HG03280 (cell line): ENCODE measurements around the gene SLC2A5.

Experiments used
- ATAC-seq: cut with Tn5 transposase; IDR thresholded peaks from one replicate; pipeline ENCODE4 v1.9.1; 2021; ENCODE audit warnings: mild to moderate bottlenecking, moderate library complexity; ENCODE audit not compliant: unreplicated experiment

Gene SLC2A5

DNA sequence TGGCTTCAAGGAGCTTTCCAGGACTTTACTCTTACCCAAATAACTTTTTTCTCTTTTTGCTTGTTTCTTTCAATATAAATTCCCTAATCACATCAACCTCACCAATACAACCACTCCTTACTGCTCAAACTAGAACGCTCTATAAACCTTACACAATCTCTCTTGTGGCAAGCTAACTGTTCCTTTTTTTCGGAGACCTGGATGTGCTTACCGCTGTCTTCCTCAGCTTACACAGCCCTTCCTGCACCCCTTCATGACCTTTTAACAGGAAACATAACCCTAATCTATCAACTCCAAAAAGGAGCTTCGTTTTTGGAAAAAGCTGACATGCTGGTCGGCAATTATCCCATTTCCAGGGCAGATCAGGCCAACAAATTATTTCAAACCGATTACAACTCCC, 24.1 kb upstream of the SLC2A5 start:
- no peak for ATAC-seq

DNA sequence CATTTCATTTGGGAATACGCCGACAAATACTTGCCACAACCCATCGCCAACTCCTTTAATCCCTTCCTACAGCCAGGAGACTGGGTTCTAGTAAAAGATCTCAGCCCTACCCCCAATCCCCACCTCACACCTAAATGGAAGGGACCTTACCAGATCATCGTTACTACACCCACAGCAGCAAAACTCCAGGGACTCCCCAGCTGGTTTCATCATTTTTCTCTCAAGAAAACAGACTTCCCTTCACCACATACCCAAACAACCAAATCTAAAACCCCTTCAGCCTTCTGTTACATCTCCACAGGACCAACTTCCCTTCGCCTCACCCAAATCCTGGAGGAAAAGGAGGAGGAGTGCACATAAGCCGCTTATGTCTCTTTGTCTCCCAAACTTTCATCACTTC, 23.7 kb upstream of the SLC2A5 start:
- no peak for ATAC-seq

- no peak for ATAC-seq
These were observed 19.4 kb upstream of the SLC2A5 start for GRCh38 chr1:9088807-9089206.

- no peak for ATAC-seq
These were observed 18.1 kb upstream of the SLC2A5 start for GRCh38 chr1:9087411-9088125.

- no peak for ATAC-seq
These were observed 17.4 kb upstream of the SLC2A5 start for GRCh38 chr1:9086796-9087195.

DNA sequence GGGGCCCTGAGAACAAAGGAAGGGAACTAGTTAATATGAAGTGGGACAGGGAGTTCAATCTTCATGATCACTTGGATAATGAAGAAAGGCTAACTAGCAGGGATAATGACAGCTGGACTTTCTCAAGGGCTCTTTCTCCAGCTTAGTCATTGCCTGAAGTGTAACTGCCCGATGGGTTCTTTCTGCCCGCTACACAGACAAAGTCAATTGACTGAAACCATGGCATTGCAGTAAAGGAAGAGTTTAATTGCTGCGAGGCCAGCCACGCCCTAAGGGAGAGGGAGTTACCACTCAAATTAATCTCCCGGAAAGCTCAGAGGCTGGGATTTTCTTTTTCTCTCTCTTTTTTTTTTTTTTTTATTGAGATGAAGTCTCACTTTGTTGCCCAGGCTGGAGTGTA, 16.6 kb upstream of the SLC2A5 start:
- no peak for ATAC-seq

DNA sequence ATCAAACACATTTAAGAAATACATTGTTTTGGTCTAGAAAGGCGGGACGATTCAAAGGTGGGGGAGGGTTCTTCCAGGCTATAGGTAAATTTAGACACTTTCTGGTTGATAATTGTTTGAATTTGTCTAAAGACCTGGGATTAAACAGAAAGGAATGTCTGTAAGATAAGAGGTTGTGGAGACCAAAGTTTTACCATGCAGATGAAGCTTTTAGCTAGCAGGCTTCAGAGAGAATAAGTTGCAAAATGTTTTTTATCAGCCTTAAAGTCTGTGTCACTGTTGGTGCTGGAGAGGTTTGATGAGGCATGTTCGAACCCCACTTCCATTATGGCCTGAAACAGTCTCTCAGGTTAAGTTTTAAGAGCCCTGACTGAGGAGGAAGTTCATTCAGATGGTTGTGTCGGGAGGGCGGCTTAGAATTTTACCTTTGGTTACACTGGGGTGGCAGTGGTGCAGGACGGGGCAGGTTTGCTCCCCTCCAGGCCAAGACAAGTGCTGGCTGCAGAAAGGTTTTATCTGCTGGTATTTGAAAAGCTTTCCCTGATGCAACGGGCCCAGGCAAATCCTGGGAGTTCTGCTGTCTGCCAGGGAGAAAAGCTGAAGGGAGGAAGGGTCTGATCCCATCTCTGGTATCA, 16.0 kb upstream of the SLC2A5 start:
- ATAC-seq: no peak

DNA sequence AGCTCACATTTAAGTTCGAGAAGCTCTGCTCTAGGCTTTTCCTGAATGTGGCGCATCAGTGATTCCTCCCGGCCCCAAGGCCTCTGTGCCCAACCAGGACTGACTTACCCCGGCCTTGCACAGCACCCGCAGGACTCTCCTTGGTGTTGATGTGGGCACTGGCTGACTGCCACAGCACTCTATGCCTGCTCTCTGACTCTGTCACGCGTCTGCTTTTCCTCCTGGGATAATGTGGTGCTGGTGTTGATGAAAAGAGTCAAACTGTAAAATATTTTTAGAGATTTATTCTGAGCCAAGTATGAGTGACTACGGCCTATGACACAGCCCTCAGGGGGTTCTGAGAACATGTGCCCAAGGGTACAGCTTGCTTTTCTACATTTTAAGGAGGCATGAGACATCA, 15.5 kb upstream of the SLC2A5 start:
- ATAC-seq: no peak

DNA sequence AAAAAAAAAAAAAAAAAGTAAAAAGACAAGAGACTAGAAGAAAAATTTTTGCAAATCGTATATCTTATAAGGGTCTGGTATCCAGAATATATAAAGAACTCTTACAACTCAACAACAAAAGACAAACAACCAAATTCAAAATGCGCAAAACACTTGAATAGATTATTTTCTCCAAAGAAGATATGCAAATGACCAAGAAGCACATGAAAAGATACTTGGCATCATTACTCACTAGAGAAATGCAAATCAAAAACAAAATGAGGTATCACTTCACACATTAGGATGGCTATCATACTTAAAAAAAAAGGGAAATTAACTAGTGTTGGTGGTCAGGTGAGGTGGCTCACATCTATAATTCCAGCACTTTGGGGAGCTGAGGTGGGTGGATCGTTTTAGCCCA, 12.0 kb upstream of the SLC2A5 start:
- ATAC-seq: no peak

GRCh38 chr1:9080705-9081291, 11.4 kb upstream of the SLC2A5 start:
- ATAC-seq: no peak

DNA sequence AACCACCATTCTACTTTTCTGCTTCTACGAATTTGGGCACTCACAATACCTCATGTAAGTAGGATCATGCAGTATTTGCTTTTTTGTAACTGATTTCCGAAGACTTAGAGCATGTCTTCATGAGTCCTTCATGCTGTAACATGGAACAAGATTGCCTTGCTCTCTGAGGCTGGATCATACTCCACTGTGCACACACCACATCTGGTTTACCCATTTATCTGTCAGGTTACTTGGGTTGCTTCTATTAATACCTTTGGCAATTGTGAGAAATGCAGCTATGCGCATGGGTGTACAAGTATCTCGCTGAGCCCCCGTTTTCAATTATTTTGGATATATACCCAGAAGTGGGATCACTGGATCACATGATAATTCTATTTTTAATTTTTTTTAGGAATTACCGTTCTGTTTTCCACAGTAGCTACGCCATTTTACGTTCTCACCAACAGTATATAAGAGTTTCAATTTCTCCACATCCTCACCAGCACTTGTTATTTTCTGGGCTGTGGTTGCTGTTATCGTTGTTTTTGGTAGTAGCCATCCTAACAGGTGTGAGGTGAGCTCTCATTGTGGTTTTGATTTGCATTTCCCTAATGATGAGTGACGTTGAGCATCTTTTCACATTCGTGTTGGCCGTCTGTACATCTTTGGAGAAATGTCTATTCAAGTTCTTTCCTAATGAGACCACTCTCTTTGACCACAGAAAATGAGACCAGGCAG, 10.7 kb upstream of the SLC2A5 start:
- peak; percentile 43 for ATAC-seq

- no peak for ATAC-seq
These were observed 9.5 kb upstream of the SLC2A5 start for GRCh38 chr1:9078752-9079500.

DNA sequence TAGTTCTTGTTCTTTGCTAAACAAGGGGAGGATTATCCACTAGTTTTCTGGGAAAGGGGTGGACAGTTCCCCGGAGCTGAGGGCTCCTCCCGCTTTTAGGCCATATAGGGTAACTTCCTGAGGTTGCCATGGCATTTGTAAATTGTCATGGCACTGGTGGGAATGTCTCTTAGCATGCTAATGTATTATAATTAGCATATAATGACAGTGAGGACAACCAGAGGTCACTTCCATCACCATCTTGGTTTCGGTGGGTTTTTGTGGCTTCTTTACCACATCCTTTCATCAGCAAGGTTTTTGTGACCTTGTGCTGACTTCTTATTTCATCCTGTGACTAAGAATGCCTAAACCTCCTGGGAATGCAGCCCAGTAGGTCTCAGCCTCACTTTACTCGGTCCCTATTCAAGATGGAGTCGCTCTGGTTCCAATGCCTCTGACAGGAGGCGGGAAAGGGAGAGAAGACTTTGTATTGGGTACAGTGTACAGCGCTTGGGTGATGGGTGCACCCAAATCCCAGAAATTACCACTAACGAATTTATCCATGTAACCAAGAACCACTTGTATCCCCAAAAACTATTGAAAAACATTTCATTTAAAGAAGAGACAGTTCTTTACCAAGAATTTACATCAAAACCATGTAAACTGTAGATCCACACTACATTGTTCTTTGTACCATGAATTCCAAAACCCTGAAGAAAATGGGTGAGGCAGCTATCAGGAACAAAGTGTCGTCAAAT, 8.7 kb upstream of the SLC2A5 start:
- ATAC-seq: peak; percentile 36

DNA sequence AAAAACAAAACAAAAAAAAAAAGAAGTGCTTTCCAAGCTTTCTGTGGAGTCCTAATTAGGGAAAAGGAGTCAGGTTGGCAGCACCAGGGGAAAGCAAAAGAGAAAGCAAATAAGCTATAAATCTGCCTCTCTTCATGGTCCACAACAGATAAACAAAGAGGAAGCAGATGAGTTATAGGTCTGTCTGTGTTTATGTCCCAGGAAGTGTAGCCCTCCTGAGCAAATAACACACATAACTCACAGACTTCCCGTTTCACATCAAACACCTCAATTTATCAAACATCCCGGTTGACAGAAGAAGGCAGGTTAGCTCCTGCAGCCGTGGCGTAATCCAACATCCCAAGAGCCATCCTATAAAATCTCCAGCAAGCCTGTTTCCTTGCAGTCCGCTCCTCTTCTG, 5.6 kb upstream of the SLC2A5 start:
- ATAC-seq: no peak

DNA sequence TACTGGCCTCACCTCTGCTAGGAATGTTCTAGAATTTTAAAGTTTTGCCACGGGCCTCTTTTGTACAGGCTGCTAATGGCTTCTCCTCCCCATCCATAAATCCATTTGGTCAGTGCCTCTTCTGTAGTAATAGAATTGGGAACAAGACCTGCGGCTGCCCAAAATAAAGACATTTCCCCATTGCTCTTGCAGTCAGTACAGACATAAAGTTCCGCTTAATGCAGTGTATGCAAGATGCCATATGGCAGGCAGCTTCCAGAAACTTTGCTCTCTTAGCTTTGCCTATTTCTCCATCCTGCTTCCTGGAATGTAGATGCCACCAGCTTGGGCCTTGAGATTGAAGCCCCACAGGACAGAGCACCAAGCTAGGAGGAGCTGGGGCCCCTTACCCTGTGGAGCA, 3.7 kb upstream of the SLC2A5 start:
- ATAC-seq: no peak

- no peak for ATAC-seq
These were observed 2.3 kb upstream of the SLC2A5 start for GRCh38 chr1:9071554-9072235.

DNA sequence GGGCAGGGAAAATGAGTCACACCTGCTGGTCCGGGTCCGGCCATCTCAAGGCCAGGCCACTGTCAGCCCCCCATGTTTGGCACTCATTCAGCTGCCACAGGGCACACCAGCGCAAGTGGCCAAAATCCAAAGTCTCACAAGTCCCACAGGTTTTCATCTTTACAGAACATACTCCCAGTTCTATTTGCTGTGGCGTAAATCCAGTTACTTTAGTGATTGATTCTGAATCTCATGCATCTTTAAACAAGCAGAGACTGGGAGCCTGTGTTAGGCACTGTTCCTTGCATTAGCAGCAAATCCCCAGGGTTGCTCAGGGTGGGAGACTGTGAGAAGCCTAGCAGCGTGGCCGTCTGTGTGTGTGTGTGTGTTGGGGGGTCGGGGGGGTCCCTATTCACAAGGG, 1.1 kb upstream of the SLC2A5 start:
- no peak for ATAC-seq

DNA sequence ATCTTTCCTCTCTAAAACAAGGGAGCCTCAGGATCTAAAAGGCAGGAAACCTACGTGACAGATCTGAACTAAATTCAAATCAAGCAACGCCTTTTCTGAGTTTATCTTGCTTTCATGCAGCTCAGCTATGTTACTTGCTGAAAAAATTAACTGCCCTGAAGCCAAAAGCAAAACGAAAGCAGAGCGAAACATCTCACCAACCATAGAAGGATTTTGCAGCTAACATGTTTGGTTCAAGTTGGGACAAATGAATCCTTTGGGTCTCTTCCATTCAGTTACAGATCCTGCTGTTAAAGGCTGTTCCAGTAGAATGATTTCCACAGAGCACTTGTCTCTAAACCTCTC, 482 bp downstream of the SLC2A5 start:
- peak; percentile 4 for ATAC-seq

DNA sequence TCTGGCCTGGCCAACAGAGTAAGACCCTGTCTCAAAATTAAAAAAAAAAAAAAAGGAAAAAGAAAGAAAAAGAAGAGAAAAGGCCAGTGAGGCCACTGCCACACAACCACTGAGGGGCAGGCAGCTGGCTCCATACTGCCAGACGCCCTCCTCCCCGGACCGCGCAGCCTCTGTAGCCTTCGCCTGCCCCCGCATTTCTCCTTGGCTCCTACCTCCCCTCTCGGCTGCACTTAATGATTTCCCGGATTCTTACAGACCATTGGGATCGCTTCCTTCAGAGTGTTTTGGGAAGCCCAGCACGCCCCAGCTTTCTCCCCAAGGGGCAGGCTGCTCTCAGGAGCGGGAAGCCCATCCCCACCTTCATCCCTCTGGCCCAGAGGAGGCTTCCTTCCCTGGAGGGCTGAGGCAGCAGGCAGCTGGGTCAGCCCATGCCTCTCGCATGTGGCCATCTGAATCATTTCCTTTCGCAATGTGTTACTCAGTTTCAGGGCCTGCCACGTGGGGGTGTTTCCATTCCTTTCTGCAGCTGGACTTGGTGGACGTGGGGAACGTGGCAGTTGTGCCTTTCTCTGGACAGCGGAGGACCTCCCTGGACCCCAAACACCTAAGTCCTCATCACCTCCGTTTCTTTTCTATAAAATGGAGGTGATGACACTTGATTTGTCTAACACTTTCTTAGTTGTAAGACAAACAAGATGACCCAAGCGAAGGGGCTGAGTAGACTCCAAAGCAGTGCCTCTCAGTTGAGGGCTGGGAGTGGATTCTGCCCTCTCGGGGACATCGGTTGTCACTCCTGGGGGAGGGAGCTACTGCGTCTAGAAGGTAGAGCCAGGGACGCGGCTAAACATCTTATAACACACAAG, 2.3 kb downstream of the SLC2A5 start:
- no peak for ATAC-seq
